PC-9 (cell line): ENCODE measurements around the gene ELANE.

Source experiments
- EZH2 ChIP-seq: fragments of 200-600 bp; sonication (generic); IDR thresholded peaks from 2 replicates; pipeline ENCODE4 v1.8.0; 2017; ENCODE audit warnings: antibody characterized with exemption, low read depth
- TF ChIP-seq, protein P1 (sequence below): fragments of 200-600 bp; sonication (generic); conservative IDR thresholded peaks from 2 replicates; pipeline ENCODE4 v1.6.1; 2017; ENCODE audit warnings: mixed run types, antibody characterized with exemption, mild to moderate bottlenecking, moderate library complexity

DNA sequence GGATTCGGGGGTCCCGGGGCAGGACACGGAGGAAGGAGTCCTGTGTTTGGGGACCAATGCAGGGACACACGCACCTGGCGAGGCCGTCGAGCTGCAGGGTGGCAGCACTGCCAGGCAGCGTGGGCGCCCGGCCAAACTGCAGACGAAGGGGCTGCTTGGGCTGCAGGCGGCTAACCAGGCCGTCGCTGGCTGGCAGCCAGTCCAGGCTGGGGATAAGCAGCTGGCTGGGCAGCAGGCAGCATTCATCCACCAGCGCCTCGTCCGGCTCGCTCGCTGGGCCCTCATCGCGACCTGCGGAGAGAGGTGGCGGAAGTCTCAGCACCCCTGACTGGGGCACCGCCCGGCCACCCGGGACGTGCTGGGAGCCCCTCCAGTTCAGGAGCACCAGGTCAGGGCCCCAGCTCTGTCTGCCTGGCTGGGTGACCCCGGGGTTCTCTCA, 18.9 kb downstream of the ELANE start:
- TF ChIP-seq, protein P1, sequence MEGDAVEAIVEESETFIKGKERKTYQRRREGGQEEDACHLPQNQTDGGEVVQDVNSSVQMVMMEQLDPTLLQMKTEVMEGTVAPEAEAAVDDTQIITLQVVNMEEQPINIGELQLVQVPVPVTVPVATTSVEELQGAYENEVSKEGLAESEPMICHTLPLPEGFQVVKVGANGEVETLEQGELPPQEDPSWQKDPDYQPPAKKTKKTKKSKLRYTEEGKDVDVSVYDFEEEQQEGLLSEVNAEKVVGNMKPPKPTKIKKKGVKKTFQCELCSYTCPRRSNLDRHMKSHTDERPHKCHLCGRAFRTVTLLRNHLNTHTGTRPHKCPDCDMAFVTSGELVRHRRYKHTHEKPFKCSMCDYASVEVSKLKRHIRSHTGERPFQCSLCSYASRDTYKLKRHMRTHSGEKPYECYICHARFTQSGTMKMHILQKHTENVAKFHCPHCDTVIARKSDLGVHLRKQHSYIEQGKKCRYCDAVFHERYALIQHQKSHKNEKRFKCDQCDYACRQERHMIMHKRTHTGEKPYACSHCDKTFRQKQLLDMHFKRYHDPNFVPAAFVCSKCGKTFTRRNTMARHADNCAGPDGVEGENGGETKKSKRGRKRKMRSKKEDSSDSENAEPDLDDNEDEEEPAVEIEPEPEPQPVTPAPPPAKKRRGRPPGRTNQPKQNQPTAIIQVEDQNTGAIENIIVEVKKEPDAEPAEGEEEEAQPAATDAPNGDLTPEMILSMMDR, result no peak
- no peak for TF ChIP-seq EZH2
